ENCODE data around the gene RIPPLY2.

The RIPPLY2 gene

DNA sequence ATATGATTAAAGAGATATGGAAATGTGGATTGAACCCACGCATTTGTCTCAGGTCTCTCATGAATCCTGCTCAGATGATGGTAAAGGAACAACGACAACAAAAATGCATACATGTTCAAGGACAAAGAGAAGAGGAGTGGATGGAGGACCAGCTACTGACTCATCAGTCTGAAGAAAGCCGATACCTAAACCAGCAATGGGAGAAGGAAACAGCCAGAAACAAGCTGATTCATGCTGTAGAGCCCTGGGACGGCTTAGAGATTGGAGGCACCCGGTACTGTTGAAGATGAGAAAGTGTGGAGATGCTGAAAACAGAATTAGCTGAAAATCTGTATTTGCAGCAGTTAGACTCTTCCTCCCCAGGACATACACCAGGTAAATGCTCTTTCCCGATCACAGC is 14.4 kb upstream of the RIPPLY2 start:
- DNase-seq (ENCODE audit: low read depth): no peak
- Histone ChIP-seq H3K4me3 (ENCODE audit: low read length) (no peak overlapping the region), H3K9me3 (ENCODE audit: control insufficient read depth, low read length) (peaks cover 8% of the 10 kb centered on the region), H3K9ac (ENCODE audit: low read length) (no peak overlapping the region), H3K27me3 (replicated peaks; ENCODE audit: control insufficient read depth, insufficient read depth, low read length) (no peaks in the 10 kb centered on the region), H3K36me3 (ENCODE audit: control insufficient read depth, insufficient read depth, low read length, severe bottlenecking) (no peaks in the 10 kb centered on the region), H3K4me1 (ENCODE audit: control insufficient read depth, insufficient read depth, low read length) (no peaks in the 10 kb centered on the region)

DNA sequence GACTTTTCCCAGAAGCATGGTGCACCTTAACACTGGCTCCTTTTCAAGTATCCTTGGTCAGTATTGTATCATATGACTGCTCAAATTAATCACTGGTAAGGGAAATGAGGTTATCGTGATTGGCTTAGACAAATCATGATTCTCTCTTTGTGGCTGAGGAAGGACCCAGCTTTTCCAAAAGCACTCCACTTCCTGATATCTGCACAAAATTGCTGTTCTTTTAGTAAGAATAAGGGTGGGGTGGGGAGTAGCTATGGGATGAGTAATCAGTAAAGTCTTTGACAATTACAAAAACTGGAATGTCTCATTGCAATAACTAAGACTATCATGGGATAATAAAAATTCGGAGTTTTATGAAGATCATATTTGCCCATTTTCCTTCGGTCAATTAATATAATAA is 9.0 kb upstream of the RIPPLY2 start:
- no peak overlapping the region for H3K4me3 ChIP-seq (ENCODE audit: low read length)
- no peak overlapping the region for H3K9ac ChIP-seq (ENCODE audit: low read length)
- H3K9me3 ChIP-seq (ENCODE audit: control insufficient read depth, low read length): peaks cover 8% of the 10 kb centered on the region
- no peaks in the 10 kb centered on the region for H3K27me3 ChIP-seq (replicated peaks; ENCODE audit: control insufficient read depth, insufficient read depth, low read length)
- DNase-seq (ENCODE audit: low read depth): no peak
- H3K36me3 ChIP-seq (ENCODE audit: control insufficient read depth, insufficient read depth, low read length, severe bottlenecking): no peaks in the 10 kb centered on the region
- no peaks in the 10 kb centered on the region for H3K4me1 ChIP-seq (ENCODE audit: control insufficient read depth, insufficient read depth, low read length)

DNA sequence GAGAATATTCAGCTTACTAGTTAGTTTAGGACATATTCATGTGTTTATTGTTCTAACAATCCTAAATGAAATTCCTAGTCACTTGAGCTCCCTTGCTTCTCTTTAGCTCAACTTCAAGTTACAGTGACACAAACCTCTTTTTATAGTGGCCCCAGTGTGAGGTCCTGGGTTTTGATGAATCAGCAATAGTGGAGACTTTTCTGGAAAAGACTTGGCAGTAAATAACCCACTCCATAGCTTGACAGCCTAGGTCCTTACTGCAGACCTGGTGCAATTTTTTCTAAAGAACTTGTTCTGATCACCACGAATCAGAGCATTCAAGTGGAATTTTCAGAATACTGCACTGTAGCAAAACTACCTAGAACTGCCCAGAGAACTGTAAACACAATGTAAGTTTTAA is 6.9 kb upstream of the RIPPLY2 start:
- no peaks in the 10 kb centered on the region for H3K4me1 ChIP-seq (ENCODE audit: control insufficient read depth, insufficient read depth, low read length)
- peaks cover 4% of the 10 kb centered on the region for H3K9me3 ChIP-seq (ENCODE audit: control insufficient read depth, low read length)
- H3K36me3 ChIP-seq (ENCODE audit: control insufficient read depth, insufficient read depth, low read length, severe bottlenecking): no peaks in the 10 kb centered on the region
- H3K4me3 ChIP-seq (ENCODE audit: low read length): no peak overlapping the region
- DNase-seq (ENCODE audit: low read depth): no peak
- H3K27me3 ChIP-seq (replicated peaks; ENCODE audit: control insufficient read depth, insufficient read depth, low read length): peaks cover 13% of the 10 kb centered on the region
- H3K9ac ChIP-seq (ENCODE audit: low read length): no peak overlapping the region

- Histone ChIP-seq H3K27me3 (replicated peaks; ENCODE audit: control insufficient read depth, insufficient read depth, low read length) (peaks cover 22% of the 10 kb centered on the region), H3K4me3 (ENCODE audit: low read length) (no peak overlapping the region), H3K36me3 (ENCODE audit: control insufficient read depth, insufficient read depth, low read length, severe bottlenecking) (no peaks in the 10 kb centered on the region), H3K9ac (ENCODE audit: low read length) (no peak overlapping the region), H3K4me1 (ENCODE audit: control insufficient read depth, insufficient read depth, low read length) (no peaks in the 10 kb centered on the region), H3K9me3 (ENCODE audit: control insufficient read depth, low read length) (no peaks in the 10 kb centered on the region)
- no peak for DNase-seq (ENCODE audit: low read depth)
These were observed 6.0 kb upstream of the RIPPLY2 start for GRCh38 chr6:83847179-83847578.

DNA sequence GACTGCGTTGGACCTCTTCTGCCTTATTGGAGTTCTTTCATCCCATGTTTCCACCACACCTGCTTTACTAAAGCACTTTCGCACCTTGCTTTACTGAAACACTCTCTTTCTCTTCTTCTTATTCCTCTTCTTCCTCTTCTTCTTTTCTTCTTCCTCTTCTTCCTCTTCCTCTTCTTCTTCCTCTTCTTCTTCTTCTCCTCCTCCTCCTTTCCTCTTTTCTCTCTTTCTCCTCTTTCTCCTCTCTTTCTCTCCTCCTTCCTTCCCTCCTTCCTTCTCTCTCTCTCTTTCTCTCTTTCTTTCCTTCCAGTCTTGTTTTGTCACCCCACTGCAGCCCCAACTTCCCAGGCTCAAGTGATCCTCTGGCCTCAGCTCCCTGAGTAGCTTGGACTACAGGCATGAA is 4.0 kb upstream of the RIPPLY2 start:
- DNase-seq (ENCODE audit: low read depth): no peak
- Histone ChIP-seq H3K36me3 (ENCODE audit: control insufficient read depth, insufficient read depth, low read length, severe bottlenecking) (no peaks in the 10 kb centered on the region), H3K9ac (ENCODE audit: low read length) (no peak overlapping the region), H3K4me1 (ENCODE audit: control insufficient read depth, insufficient read depth, low read length) (peaks cover 7% of the 10 kb centered on the region), H3K9me3 (ENCODE audit: control insufficient read depth, low read length) (no peaks in the 10 kb centered on the region), H3K4me3 (ENCODE audit: low read length) (no peak overlapping the region), H3K27me3 (replicated peaks; ENCODE audit: control insufficient read depth, insufficient read depth, low read length) (peaks cover 40% of the 10 kb centered on the region)

GRCh38 chr6:83849610-83850009 is 3.5 kb upstream of the RIPPLY2 start:
- no peaks in the 10 kb centered on the region for H3K9me3 ChIP-seq (ENCODE audit: control insufficient read depth, low read length)
- no peak for DNase-seq (ENCODE audit: low read depth)
- H3K9ac ChIP-seq (ENCODE audit: low read length): no peak overlapping the region
- no peak overlapping the region for H3K4me3 ChIP-seq (ENCODE audit: low read length)
- peaks cover 43% of the 10 kb centered on the region for H3K27me3 ChIP-seq (replicated peaks; ENCODE audit: control insufficient read depth, insufficient read depth, low read length)
- peaks cover 7% of the 10 kb centered on the region for H3K4me1 ChIP-seq (ENCODE audit: control insufficient read depth, insufficient read depth, low read length)
- H3K36me3 ChIP-seq (ENCODE audit: control insufficient read depth, insufficient read depth, low read length, severe bottlenecking): no peaks in the 10 kb centered on the region

- DNase-seq (ENCODE audit: low read depth): no peak
- Histone ChIP-seq H3K4me1 (ENCODE audit: control insufficient read depth, insufficient read depth, low read length) (peaks cover 7% of the 10 kb centered on the region), H3K36me3 (ENCODE audit: control insufficient read depth, insufficient read depth, low read length, severe bottlenecking) (no peaks in the 10 kb centered on the region), H3K4me3 (ENCODE audit: low read length) (peak overlapping the region; percentile 78), H3K9ac (ENCODE audit: low read length) (no peak overlapping the region), H3K27me3 (replicated peaks; ENCODE audit: control insufficient read depth, insufficient read depth, low read length) (peaks cover 47% of the 10 kb centered on the region), H3K9me3 (ENCODE audit: control insufficient read depth, low read length) (no peaks in the 10 kb centered on the region)
These were observed 507 bp upstream of the RIPPLY2 start for GRCh38 chr6:83852528-83853177.

- Histone ChIP-seq H3K9ac (ENCODE audit: low read length) (no peak overlapping the region), H3K27me3 (replicated peaks; ENCODE audit: control insufficient read depth, insufficient read depth, low read length) (peaks cover 47% of the 10 kb centered on the region), H3K36me3 (ENCODE audit: control insufficient read depth, insufficient read depth, low read length, severe bottlenecking) (no peaks in the 10 kb centered on the region), H3K4me3 (ENCODE audit: low read length) (peak overlapping the region; percentile 78), H3K4me1 (ENCODE audit: control insufficient read depth, insufficient read depth, low read length) (peaks cover 10% of the 10 kb centered on the region), H3K9me3 (ENCODE audit: control insufficient read depth, low read length) (no peaks in the 10 kb centered on the region)
- no peak for DNase-seq (ENCODE audit: low read depth)
These were observed 891 bp downstream of the RIPPLY2 start for GRCh38 chr6:83854001-83854501.

DNA sequence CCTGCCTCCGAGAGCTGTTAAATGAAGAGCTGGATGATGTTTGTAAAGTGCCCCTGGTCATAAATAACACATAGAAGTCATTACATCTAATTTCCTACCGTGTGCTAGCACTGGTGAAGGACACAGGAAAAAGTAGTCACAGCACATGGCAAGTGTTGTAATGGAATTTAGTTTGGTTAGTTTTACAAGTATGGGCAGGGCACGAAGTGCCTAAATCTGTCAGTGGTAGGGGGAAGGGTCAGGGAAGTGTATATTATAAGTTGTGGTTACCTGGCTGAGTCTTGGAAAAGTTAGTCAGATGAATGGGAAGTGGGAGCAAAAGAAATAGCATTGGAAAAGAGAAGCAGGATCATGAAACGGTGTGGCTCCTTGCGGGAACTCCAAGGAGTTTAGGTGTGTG is 1.6 kb downstream of the RIPPLY2 start:
- no peak for DNase-seq (ENCODE audit: low read depth)
- Histone ChIP-seq H3K36me3 (ENCODE audit: control insufficient read depth, insufficient read depth, low read length, severe bottlenecking) (no peaks in the 10 kb centered on the region), H3K4me1 (ENCODE audit: control insufficient read depth, insufficient read depth, low read length) (peaks cover 12% of the 10 kb centered on the region), H3K9ac (ENCODE audit: low read length) (no peak overlapping the region), H3K9me3 (ENCODE audit: control insufficient read depth, low read length) (no peaks in the 10 kb centered on the region), H3K27me3 (replicated peaks; ENCODE audit: control insufficient read depth, insufficient read depth, low read length) (peaks cover 47% of the 10 kb centered on the region), H3K4me3 (ENCODE audit: low read length) (no peak overlapping the region)

- peak; percentile 98 for DNase-seq (ENCODE audit: low read depth)
- H3K27me3 ChIP-seq (replicated peaks; ENCODE audit: control insufficient read depth, insufficient read depth, low read length): peaks cover 4% of the 10 kb centered on the region
- peak within 1 kb of the TSS; percentile 95 for H3K4me3 ChIP-seq (ENCODE audit: low read length)
- peaks cover 7% of the 10 kb centered on the region for H3K36me3 ChIP-seq (ENCODE audit: control insufficient read depth, insufficient read depth, low read length, severe bottlenecking)
- H3K9me3 ChIP-seq (ENCODE audit: control insufficient read depth, low read length): no peaks in the 10 kb centered on the region
- H3K4me1 ChIP-seq (ENCODE audit: control insufficient read depth, insufficient read depth, low read length): peaks cover 13% of the 10 kb centered on the region
- peak within 1 kb of the TSS; percentile 91 for H3K9ac ChIP-seq (ENCODE audit: low read length)
These were observed 6.5 kb downstream of the RIPPLY2 start, which contains the start of gene CYB5R4 for GRCh38 chr6:83859410-83860358. Gene CYB5R4, plus strand, starts transcription at chr6:83859689. Its CDS starts 94 bp downstream, at chr6:83859783.

GRCh38 chr6:83860359-83860755 is 7.2 kb downstream of the RIPPLY2 start:
- Histone ChIP-seq H3K36me3 (ENCODE audit: control insufficient read depth, insufficient read depth, low read length, severe bottlenecking) (peaks cover 13% of the 10 kb centered on the region), H3K9me3 (ENCODE audit: control insufficient read depth, low read length) (no peaks in the 10 kb centered on the region), H3K27me3 (replicated peaks; ENCODE audit: control insufficient read depth, insufficient read depth, low read length) (peaks cover 2% of the 10 kb centered on the region), H3K4me3 (ENCODE audit: low read length) (peak overlapping the region; percentile 95), H3K4me1 (ENCODE audit: control insufficient read depth, insufficient read depth, low read length) (peaks cover 13% of the 10 kb centered on the region), H3K9ac (ENCODE audit: low read length) (peak overlapping the region; percentile 91)
- no peak for DNase-seq (ENCODE audit: low read depth)
